PFSK-1 (cell line): Measurements from ENCODE around the gene GPR142.

ENCODE experiments used
- FOXP2 ChIP-seq: optimal IDR thresholded peaks from 2 replicates; pipeline ENCODE3; 2011; ENCODE audit warnings: borderline replicate concordance, control low read depth, inconsistent platforms; ENCODE audit not compliant: insufficient read depth; ENCODE audit errors: extremely low read length, extremely low read depth
- POLR2AphosphoS5 ChIP-seq: IDR thresholded peaks from 2 replicates; pipeline ENCODE4 v1.6.1; 2012; ENCODE audit warnings: low read depth, mild to moderate bottlenecking, control low read depth, low read length, moderate library complexity
- REST ChIP-seq, 2 experiments: IDR thresholded peaks; 2 replicates each; pipeline versions ENCODE4 v1.6.1 to v1.8.0; 2011 to 2012; ENCODE audit warnings: low read depth in 2 of 2, low read length in 2 of 2, control low read depth in 1 of 2, inconsistent platforms in 1 of 2, mild to moderate bottlenecking in 1 of 2, moderate library complexity in 1 of 2; ENCODE audit not compliant: insufficient read depth in 1 of 2
- SIN3A ChIP-seq: IDR thresholded peaks from 2 replicates; pipeline ENCODE4 v1.6.1; 2012; ENCODE audit warnings: mild to moderate bottlenecking, low read length, moderate library complexity, borderline replicate concordance; ENCODE audit not compliant: insufficient read depth
- TAF1 ChIP-seq: IDR thresholded peaks from 2 replicates; pipeline ENCODE4 v1.6.1; 2012; ENCODE audit warnings: low read length, control low read depth, borderline replicate concordance; ENCODE audit not compliant: insufficient read depth

The GPR142 gene

DNA sequence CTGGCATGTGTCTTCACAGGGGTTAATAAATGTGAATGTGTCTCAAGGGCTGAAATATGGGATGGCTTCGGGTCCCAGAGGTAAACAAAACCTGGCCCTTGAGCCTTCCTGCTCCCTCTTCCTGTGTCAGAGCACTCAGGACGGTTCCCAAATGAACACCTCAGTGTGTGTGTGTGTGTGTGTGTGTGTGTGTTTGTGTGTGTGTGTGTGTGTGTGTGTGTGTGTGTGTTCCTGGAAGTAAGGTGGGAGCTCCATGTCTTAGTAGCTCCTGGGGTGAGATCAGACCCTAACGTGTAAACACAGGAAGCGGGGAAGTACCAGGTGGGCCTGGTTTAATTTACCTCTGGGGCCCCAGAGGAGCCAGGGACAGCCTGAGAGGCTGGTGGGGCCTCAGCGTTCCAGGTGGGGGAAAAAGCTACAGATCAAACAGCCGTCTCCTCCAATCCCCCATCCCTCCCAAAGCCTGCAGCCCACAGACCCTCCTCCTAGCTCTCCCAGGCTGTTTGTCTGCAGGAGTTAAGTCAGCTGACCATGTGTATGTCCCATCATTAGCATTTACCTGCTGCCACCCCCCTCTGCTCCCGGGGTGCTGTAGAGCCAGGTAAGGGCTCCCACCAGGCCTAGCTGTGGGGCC is 35.2 kb upstream of the GPR142 start:
- no peak for TF ChIP-seq TAF1
- TF ChIP-seq SIN3A: no peak
- TF ChIP-seq FOXP2: no peak
- no peak for TF ChIP-seq POLR2AphosphoS5
- no peak for TF ChIP-seq REST (IDR thresholded peaks at IDR 0.05; ENCODE audit: insufficient read depth in 1 of 2, low read depth in 2 of 2, low read length in 2 of 2)

DNA sequence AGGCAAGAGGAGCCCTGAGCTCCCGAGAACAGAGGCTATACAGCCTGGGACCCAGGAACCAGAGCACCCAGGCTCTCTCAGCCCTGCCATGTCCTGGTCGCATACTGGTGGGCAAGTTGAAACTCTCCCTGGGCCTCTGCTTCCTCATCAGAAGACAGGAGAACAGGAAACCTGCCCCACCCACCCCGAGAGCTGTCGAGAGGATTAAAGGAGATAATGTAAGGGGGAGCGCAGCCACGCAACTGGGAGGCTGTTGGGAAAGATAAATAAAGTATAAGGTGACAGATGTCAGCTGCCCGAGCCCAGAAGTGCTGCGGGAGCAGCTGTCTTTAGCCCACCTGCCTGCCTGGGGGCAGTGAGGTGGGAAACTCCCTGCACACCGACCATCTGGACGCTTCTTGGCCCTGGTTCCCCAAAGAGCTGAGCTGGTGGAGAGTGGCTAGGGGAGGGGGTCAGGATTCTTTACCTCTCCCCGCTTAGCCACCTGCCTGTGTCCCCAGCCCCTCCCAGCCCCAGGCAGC is 34.5 kb upstream of the GPR142 start:
- TF ChIP-seq REST (IDR thresholded peaks at IDR 0.05; ENCODE audit: insufficient read depth in 1 of 2, low read depth in 2 of 2, low read length in 2 of 2) (no peak), TAF1 (no peak)

DNA sequence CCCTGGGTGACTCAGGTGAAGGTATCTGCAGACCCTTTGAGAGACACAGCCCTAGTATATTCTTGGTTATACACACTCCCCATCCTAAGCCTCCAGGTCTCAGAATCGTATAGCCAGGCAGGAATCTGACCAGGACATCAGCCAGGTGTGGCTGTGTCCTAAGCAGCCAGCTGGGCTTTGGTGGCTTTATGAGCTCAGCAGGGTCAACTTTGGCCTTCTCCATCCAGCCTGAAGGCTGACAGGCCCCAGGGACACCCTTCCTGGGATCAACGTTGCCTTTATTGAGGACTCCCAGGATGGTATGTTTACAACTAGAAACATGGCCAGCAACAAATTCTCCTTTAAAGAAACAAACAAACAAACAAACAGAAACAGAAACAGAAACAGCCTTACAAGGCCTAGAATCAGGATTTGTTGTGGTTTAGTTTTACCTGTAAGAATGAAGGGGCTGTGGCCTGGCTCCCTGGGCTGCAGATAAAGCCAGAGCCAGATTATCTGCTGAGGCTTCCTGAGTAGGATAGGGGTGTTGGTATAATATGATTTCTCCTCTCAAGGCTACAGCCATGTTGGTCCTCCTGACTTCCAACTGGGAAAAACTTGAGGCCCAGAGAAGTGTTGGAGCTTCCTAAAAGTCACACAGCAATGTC is 32.8 kb upstream of the GPR142 start:
- no peak for TF ChIP-seq SIN3A
- no peak for TF ChIP-seq REST (IDR thresholded peaks at IDR 0.05; ENCODE audit: insufficient read depth in 1 of 2, low read depth in 2 of 2, low read length in 2 of 2)
- TF ChIP-seq FOXP2: no peak
- no peak for TF ChIP-seq TAF1
- TF ChIP-seq POLR2AphosphoS5: no peak

GRCh38 chr17:74335529-74336062 is 31.7 kb upstream of the GPR142 start:
- TF ChIP-seq POLR2AphosphoS5 (no peak), SIN3A (no peak), TAF1 (no peak), REST (IDR thresholded peaks at IDR 0.05; ENCODE audit: insufficient read depth in 1 of 2, low read depth in 2 of 2, low read length in 2 of 2) (no peak), FOXP2 (no peak)
